HG02938 (cell line): ENCODE data around the gene PPP1R12C.

ENCODE experiments used
- ATAC-seq: cut with Tn5 transposase; IDR thresholded peaks from one replicate; pipeline ENCODE4 v1.9.1; 2021; ENCODE audit warnings: mild to moderate bottlenecking, moderate library complexity; ENCODE audit not compliant: unreplicated experiment

The PPP1R12C gene

DNA sequence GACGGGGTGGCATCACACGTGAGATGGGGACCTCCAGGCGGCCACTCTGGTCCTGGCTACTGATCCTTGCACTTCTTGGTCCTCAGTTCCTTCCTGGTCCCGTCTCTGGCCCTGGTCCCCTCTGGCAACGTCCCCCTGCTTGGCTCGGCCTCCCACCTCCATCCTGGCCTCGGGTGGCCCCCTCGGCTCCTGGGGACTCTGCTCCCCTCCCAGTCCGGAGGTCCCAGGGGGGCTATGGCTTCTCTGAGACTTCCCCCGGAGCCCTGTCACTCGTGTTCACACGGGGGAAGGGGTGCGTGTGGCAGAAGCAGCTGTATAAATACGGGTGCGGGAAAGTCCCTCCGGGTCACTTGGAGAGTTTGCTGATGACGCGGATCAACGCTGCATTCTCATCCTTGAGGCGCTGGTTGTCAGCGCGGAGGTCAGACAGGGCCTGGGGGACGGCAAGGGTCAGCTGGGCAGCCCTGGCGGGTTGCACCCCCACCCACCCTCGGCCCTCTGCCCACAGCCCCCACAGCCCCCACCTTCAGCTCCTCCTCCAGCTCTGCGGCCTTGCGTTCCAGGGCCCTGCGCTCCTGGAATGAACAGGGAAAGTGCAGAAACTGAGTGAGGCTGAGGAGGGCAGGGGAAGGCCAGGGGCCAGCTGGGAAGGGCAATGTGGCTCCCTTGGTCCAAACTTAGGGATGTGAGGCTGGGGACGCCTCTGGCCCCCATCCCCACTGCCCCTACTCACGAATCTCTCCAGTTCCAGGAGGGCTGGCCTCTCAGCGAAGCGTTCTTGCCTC, 26.1 kb downstream of the PPP1R12C start:
- ATAC-seq = no peak

DNA sequence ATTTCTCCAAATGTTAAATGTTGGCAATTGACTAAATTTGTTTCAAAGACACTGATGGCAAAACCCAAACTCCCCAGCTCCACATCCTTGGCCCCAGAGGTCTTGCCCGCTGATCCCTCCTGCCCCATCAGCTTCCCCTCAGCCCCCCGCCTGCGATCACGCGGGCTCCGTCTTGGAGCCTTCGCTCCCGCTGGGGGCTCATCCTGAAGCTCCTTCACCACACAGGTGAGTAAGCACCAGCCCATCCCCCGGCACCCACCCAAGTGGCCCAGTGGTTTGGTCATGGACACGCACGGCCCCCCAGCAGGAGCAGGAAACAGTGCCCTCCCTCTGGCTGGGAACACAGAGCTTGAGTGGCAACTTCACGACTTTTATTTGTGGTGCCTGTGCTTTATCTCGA, 26.9 kb downstream of the PPP1R12C start:
- no peak for ATAC-seq

DNA sequence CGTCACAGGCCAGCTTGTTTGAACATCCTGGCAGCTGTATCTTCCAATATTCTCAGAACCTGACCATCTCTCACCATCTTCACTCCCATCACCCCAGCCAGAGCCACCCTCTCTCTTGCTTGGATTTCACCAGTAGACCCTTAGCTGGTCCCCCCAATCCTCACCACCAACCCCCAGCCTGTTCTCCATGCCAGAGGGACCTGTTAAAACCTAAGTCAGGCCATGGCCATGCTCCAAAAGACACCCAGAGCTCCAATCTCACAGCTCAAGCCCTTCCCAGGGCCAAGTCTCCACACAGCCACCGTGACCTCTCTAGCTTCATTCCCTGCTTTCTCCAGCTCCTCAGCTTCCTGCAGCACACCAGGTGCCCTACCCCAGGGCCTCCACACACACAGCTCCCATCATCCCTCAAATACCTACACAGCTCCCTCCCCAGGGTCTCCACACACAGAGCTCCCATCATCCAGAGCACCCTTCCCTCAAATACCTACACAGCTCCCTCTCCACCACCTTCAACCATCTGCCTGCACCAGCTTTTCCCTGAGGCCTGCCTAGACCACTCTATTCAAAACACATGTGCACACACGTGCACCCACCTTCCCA, 28.0 kb downstream of the PPP1R12C start:
- ATAC-seq = no peak

DNA sequence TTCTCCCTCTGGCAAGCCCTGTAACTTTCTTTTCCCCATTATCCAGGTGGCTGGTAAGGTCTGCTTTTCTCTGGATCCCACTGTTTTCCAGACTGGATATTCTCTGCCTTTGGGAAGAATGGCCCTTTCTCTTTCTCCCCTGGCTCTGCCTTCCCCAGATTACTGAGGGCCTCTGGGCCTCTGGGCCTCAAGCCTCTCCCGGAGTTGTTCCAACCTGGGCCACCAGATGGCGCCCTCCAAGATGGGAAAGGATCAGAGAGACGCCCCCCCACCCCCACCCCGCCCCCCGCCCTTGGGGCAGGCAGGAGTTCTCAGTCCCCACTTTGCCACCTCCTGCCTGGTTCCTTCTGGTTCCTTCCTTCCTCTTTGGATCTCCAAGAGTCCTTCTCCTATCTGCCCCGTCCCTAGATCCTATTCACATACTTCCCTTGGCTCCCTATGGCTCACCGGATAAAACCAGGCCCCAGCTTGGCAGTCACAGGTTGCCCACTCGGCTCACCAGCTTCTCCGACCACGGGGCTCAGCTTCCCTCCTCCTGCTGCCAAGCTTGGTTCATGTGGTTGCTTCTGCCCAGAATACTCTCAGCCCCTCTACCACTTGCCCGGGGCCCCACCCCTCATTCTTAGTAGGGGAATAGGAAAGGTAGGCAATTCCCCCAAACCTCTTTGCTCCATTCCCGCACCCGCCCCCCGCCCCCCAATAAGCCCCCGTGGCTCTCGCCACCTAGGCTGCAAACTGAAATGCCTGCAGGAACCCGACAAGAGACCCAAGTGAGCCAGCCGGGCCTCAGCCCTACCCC, 28.7 kb downstream of the PPP1R12C start:
- ATAC-seq = no peak

DNA sequence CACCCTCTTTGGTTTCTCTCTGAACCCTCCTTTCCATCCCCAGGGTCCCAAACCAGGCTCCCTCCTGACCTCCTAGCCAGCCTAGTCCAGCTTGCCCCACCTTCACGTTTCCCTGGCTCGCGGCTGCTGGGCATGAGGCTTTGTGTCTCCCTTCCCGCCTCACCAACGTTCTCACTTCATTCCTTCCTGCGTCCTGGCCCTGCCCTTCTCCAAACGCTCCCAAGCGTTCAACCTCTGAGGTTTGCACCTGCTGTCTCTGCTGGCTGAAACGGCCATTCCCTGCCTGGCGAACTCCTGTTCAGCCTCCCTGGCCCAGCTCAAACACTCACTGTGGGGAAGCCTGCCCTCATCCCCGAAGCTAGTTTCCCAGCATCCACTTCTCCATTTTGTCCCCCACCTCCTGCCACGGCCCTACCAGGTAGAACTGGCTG, 29.4 kb downstream of the PPP1R12C start:
- no peak for ATAC-seq

DNA sequence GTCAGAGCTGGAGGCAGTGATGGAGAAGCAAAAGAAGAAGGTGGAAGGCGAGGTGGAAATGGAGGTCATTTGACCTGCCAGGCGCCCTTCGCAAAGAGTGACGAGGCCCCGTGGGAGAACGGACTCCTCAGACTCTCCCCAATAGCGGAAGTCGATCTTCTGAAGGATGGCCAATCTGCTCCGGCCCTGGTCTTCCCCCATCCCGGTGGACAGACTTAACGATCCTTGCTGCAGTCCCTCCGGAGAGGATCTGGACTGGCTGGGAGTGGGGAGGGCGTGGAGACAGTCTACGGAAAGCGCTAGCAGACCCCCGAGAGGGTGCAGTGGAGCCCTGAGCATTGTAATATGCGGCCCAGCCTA, 29.9 kb downstream of the PPP1R12C start:
- no peak for ATAC-seq

DNA sequence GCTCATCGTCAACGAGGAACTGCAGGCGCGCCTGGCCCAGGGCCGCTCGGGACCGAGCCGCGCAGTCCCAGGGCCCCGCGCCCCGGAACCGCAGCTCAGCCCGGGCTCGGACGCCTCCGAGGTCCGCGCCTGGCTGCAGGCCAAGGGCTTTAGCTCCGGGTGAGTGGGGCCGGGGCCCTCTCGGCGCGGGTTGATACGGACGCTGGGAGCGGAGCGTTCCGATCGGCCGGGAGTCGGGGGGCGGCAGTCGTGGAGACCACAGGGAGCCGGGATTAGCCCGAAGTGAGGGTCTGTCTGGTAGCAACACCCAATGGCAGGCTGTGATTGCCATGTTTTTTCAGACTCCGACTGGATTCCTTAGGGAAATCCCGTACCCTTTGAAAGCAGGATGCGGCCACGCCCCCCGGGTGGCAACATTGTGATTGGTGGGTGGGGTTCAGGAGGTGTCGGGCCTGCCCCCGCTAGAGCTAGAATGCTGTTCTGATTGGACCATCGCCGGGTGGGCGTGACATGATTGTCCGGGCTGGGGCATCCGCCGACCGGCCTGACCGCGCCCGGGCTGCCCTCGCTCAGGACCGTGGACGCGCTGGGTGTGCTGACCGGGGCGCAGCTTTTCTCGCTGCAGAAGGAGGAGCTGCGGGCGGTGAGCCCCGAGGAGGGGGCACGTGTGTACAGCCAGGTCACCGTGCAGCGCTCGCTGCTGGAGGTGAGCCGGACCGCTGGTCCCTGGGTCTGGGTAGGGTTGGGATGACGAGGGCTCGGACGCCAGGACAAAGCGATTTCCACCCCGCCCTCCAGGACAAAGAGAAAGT, 30.5 kb downstream of the PPP1R12C start:
- no peak for ATAC-seq

DNA sequence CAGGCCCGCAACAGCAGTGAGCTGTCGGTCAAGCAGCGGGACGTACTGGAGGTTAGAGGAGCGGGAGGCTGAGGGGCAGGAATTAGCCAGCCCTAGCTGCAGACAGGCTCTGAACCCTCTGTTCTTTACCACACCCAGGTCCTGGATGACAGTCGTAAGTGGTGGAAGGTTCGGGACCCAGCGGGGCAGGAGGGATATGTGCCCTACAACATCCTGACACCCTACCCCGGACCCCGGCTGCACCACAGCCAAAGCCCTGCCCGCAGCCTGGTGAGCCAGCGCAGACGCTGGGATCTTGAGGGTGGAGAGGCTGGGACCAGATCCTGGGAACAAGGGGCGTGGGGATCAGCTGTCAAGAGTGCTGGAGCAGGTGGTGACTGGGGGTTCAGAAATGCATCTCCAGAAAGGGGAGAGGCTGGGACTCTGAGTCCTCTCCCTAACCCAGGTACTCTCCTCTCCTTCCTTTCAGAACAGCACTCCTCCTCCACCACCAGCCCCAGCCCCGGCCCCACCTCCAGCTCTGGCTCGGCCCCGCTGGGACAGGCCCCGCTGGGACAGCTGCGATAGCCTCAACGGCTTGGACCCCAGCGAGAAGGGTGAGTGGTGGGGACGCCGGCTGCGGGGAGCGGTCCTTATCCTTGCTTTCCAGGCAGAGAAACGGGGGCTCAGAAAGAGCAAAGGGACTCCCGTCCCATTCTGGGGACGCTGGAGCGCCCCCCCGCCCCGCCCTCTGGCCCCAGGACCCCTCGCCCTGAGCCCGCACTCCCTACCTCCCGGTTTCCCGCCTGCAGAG, 31.3 kb downstream of the PPP1R12C start:
- ATAC-seq = no peak

DNA sequence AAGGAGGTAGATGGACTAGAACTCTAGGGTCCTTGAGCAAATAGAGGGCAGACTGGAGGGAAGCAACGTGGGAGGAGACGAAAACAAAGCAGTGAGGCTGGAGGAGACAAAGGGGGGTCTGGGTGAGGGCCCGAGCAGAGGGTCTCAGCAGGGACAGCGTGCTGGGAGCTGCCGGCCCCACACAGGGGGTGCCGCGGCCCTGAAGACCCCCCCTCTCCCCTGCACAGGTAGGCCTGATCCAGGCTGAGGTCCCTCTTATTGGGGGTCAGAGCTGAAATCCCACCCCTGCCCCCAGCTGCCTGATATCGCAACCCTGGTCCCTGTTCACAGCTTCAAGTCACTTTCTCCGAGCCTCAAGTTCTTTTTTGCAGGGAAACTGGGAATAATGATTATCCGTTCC, 33.0 kb downstream of the PPP1R12C start:
- ATAC-seq = no peak

DNA sequence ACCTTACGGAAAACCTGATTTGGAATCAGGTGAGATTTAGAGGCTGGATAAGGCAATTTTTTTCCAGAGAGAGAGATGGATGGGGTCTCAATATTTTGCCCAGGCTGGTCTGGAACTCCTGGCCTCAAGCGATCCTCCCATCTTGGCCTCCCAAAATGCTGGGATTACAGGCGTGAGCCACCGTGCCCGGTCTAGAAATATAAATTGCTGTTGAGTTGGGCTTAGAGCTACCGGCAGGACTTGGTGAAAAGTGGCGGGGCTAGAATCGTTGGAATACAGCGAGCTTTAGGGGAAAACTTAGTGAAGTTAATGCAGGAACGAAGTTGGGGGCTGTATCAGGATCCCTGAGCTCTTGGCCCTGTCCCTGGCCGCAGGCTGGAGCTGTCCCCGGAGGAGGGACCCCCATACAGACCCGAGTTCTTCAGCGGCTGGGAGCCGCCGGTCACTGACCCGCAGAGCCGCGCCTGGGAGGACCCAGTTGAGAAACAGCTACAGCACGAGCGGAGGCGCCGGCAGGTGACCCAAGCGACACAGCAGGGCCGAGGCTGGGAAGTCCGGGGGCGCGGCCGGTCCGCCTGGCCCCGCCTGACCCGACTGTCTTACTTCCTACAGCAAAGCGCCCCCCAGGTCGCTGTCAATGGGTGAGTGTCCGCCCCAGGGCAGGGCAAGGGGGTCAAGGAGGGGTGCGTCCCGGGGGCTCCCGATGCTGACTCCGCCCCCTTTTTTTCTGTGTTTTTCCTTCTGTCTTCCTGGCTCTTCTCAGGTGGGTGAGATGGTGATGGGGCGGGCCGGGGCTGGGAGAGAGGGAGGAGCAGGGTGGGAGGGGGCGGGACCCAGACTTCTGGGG, 34.2 kb downstream of the PPP1R12C start:
- ATAC-seq = no peak

DNA sequence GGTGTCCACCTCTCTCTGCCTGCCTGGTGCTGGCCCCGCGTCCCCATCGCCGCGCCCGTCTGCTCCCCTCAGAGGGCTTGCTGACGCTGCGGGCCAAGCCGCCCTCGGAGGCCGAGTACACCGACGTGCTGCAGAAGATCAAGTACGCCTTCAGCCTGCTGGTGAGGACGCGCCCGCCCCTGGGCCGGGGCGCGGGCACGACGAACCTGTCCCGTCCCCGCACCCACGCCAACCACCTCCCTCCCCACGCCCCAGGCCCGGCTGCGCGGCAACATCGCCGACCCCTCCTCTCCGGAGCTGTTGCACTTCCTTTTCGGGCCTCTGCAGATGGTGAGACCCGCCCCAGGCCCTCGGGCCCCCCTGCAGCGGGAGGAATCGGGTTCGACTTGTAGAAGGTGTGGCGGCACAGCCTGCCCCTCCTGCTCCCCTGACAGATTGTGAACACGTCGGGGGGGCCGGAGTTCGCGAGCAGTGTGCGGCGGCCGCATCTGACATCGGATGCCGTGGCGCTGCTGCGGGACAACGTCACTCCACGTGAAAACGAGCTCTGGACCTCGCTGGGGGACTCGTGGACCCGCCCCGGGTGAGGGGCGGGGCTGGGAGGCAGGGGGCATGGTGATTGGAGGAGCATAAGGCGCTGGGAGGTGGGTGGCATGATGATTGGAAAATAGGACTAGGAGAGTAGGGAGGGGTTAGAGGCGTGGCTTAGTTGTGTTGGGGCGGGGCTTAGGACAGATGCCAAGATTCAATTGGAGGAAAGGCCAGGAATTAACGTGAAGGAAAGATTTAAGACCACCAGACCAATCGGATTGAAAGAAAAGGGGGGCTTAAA, 35.2 kb downstream of the PPP1R12C start:
- ATAC-seq = no peak

DNA sequence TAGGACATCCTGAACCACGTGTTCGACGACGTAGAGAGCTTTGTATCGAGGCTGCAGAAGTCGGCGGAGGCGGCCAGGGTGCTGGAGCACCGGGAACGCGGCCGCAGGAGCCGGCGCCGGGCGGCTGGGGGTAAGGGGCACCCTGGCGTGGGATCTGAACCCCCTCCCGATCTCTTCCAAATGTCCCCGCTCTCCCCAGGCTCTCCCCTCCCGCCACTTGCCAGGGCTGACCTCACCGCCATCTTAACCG, 35.7 kb downstream of the PPP1R12C start:
- no peak for ATAC-seq

DNA sequence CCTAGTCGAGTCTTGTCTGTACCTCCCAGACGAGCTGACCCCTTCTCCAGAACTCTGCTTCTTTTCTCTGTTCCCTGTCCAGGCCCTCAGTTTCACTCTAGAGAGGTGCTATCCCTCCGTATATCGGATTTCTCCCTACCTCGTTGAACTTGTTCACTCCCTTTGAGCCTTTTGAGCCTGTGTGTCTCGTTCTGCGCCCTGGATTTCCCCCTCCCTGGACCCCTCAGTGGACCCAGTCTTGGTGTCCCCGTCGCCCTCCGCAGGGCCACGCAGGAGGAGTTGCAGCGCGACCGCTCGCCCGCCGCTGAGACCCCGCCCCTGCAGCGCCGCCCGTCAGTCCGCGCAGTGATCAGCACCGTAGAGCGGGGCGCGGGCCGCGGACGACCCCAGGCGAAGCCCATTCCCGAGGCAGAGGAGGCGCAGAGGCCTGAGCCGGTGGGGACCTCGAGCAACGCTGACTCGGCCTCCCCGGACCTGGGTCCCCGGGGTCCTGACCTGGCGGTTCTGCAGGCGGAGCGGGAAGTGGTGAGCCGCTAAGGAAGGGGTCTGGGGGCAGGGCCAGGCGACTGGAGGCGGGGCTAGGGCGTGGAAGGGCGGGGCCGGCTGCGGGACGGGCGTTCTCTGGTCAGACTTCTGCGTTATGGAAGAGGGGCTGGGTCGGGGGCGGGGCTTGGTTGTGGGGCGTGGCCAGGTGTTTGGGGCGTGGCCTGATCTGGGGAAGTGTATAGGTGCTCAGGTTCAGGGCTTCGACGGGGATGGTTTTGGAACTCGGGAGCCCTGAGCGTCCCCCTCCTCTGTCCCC, 36.3 kb downstream of the PPP1R12C start:
- peak; percentile 59 for ATAC-seq

DNA sequence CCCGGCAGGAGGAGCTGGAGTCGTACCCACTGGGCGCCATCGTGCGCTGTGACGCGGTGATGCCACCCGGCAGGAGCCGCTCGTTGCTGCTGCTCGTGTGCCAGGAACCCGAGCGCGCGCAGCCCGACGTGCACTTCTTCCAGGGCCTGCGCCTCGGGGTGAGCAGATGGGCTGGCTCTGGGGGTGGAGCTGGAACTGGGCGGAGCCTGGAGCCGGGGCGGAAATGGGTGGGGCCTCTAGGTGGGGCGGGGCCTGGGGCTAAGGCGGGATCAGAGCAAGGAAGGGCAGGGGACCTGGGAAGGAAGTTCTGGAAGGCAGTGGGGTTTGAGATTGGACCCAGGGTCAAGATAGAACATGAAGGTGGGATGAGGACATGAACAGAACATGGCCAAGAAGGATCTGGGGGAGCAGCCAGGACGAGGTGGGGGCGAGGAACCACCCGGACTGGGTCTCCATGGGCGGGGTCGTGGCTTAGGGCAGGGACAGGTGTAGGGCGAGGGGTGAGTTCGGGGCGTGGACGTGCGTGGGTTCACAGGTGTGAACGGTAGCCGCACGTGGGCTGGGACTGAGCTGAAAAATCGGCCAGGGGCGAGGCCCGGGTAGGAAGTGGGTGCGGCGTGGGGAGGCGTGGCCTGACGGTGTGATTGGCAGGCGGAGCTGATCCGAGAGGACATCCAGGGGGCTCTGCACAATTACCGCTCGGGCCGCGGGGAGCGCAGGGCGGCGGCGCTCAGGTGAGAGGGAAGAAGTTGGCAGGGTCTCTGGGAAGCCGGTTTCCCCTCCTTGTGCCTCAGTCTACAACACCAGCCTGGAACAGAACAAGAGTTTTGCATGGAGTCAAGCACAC, 37.1 kb downstream of the PPP1R12C start:
- ATAC-seq = no peak

DNA sequence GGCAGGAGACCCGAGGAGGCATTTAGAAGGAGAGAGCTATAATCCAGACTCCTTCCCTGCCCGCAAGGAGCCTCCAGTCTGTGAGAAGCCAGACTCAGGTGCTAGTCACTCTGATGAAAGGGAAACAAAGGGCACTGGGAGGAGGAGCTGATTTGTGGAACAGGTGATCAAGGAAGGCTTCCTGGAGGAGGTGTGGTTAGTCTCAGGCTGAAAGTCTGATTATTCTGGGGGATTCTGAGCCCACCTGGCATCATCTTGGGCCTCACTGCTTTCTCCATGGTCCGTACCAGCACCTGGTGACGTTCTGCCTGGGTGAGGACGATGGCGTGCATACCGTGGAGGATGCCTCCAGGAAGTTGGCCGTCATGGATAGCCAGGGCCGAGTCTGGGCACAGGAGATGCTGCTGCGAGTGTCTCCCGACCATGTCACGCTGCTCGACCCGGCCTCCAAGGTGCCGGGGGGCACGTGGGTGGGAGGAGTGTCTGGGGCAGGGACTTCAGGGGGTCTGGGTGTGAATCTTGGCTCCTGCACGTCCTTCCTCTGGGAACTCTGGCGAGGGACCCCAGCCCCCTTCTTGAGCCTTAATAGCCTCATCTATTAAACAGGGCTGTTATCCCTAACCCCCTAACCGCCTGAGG, 37.9 kb downstream of the PPP1R12C start:
- ATAC-seq = no peak

DNA sequence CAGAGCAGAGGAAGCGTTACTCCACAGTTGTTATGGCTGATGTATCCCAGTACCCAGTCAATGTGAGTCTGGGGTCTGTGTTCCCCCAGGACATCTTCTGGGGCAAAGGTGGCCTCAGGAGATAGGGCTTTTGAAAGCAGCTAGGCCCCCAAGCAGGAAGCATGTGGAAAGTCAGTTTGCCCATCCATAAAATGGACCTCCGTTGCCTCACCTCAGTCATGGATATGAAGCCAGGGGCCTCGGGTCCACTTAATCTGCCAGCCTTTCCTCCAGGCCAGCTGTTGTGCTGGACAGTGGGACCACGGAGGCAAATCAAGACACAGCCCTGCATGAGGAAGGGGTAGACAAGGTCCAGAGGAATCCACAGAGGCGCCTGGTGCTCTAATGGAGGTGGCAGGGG, 38.4 kb downstream of the PPP1R12C start:
- ATAC-seq = no peak

DNA sequence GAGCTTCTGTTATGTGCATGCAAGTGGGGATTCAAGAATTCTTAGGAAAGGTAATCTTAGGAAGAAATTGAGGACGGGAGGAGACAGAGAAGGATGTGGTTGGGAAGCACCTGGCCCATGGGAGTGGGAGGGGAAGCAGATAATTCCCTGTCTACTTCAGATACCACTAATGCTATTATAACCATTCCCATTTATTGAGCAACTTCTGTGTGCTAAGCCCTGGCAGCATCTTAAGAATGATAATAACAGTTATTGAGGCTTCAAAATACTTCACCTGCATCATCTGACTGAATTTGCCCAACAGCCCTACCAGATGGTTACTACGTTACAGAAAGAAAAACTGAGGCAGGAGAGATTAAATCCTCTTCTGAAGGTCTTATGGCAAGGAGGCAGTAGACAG, 40.3 kb downstream of the PPP1R12C start:
- ATAC-seq = no peak
